Measurements from ENCODE around the gene EPS15. TPM values are rescaled to one million over a fixed set of nuclear protein-coding genes. Genes with fewer than 3 reads are reported as not detected.

EPS15 gene
- total RNA-seq, 1 experiment from 2014 or later: 48.7 TPM

- intact Hi-C loops (cut with micrococcal nuclease): no loop called here
- ChIA-PET CTCF (interaction anchor here (0.6 to 2.0 kb wide), 3 partner anchors 9 to 1706 kb away, joined by 3 to 16 read pairs (median 6); no protein-coding TSS in a partner anchor), POLR2A (no interaction called here)
- Mint-ChIP-seq H3K9me3 (ENCODE audit: unreplicated experiment) (peaks cover 4% of the 10 kb centered on the region), H3K27ac (ENCODE audit: low read depth, unreplicated experiment) (no peak overlapping the region), H3K4me1 (ENCODE audit: insufficient read depth, unreplicated experiment) (peaks cover 9% of the 10 kb centered on the region), H3K36me3 (ENCODE audit: insufficient read depth, unreplicated experiment) (no peaks in the 10 kb centered on the region), H3K4me3 (ENCODE audit: unreplicated experiment) (no peak overlapping the region), H3K27me3 (ENCODE audit: insufficient read depth, unreplicated experiment) (no peaks in the 10 kb centered on the region)
- no peak for TF ChIP-seq CTCF (IDR thresholded peaks at IDR 0.05; ENCODE audit: unreplicated experiment)
- no TSS peak for BruUV-seq (replicated peaks)
- DNase-seq (ENCODE audit: unreplicated experiment): no peak
Measured at GRCh38 chr1:51543858-51544257, 24.8 kb upstream of the EPS15 start.

GRCh38 chr1:51542158-51542953, 23.3 kb upstream of the EPS15 start:
- H3K27ac Mint-ChIP-seq (ENCODE audit: low read depth, unreplicated experiment): no peak overlapping the region
- H3K4me3 Mint-ChIP-seq (ENCODE audit: unreplicated experiment): no peak overlapping the region
- no TSS peak for BruUV-seq (replicated peaks)
- intact Hi-C loops (cut with micrococcal nuclease): no loop called here
- H3K36me3 Mint-ChIP-seq (ENCODE audit: insufficient read depth, unreplicated experiment): no peaks in the 10 kb centered on the region
- no peak for DNase-seq (ENCODE audit: unreplicated experiment)
- peaks cover 13% of the 10 kb centered on the region for H3K4me1 Mint-ChIP-seq (ENCODE audit: insufficient read depth, unreplicated experiment)
- CTCF ChIA-PET: no interaction called here
- TF ChIP-seq CTCF (IDR thresholded peaks at IDR 0.05; ENCODE audit: unreplicated experiment): no peak
- H3K27me3 Mint-ChIP-seq (ENCODE audit: insufficient read depth, unreplicated experiment): no peaks in the 10 kb centered on the region
- peaks cover 5% of the 10 kb centered on the region for H3K9me3 Mint-ChIP-seq (ENCODE audit: unreplicated experiment)
- POLR2A ChIA-PET: interaction anchor here (1.0 to 1.6 kb wide), 3 partner anchors 20 to 27 kb away, joined by 3 to 6 read pairs (median 3); no protein-coding TSS in a partner anchor

DNA sequence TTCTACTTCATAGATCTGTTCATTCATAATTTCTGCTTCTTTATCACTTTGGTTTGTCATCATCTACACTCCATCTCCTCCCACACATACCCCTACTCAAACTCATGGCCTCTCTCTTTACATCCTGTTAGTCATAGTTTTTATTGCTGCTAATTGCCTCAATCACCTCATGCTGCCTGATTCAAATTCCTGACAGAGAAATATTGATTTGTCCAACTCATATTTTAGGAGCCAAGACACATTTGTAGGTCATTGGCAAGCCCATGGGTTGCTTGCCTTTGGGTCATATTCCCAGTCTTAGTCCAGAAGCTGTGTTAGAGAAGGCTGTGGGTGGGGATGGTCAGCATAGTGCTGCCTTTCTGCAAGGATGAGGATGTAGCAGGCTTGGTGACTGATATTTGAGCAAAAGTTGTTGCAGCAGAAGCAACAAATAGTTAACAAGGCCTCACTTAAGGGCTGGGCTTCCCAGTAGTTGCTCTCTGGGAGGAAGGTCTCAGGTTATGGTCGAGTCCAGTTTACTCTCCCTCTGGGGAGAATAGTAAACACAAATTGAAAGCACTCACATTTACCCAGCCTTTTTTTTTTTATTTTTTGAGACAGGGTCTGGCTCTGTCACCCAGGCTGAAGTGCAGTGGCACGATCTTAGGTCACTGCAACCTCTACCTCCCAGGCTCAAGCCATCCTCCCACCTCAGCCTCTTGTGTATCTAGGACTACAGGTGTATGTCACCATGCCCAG, 22.4 kb upstream of the EPS15 start:
- CTCF ChIA-PET: no interaction called here
- intact Hi-C loops (cut with micrococcal nuclease): no loop called here
- no peak for TF ChIP-seq CTCF (IDR thresholded peaks at IDR 0.05; ENCODE audit: unreplicated experiment)
- peaks cover 13% of the 10 kb centered on the region for H3K4me1 Mint-ChIP-seq (ENCODE audit: insufficient read depth, unreplicated experiment)
- H3K36me3 Mint-ChIP-seq (ENCODE audit: insufficient read depth, unreplicated experiment): no peaks in the 10 kb centered on the region
- BruUV-seq (replicated peaks): TSS peak; percentile 55
- H3K4me3 Mint-ChIP-seq (ENCODE audit: unreplicated experiment): no peak overlapping the region
- no peak overlapping the region for H3K27ac Mint-ChIP-seq (ENCODE audit: low read depth, unreplicated experiment)
- H3K27me3 Mint-ChIP-seq (ENCODE audit: insufficient read depth, unreplicated experiment): no peaks in the 10 kb centered on the region
- DNase-seq (ENCODE audit: unreplicated experiment): peak; percentile 16
- H3K9me3 Mint-ChIP-seq (ENCODE audit: unreplicated experiment): peaks cover 5% of the 10 kb centered on the region
- POLR2A ChIA-PET: interaction anchor here (1.0 to 1.6 kb wide), 3 partner anchors 21 to 28 kb away, joined by 3 to 6 read pairs (median 3); no protein-coding TSS in a partner anchor

- H3K36me3 Mint-ChIP-seq (ENCODE audit: insufficient read depth, unreplicated experiment): no peaks in the 10 kb centered on the region
- no peaks in the 10 kb centered on the region for H3K27me3 Mint-ChIP-seq (ENCODE audit: insufficient read depth, unreplicated experiment)
- no peak overlapping the region for H3K27ac Mint-ChIP-seq (ENCODE audit: low read depth, unreplicated experiment)
- H3K9me3 Mint-ChIP-seq (ENCODE audit: unreplicated experiment): peaks cover 5% of the 10 kb centered on the region
- no TSS peak for BruUV-seq (replicated peaks)
- no peak for DNase-seq (ENCODE audit: unreplicated experiment)
- H3K4me3 Mint-ChIP-seq (ENCODE audit: unreplicated experiment): no peak overlapping the region
- peaks cover 13% of the 10 kb centered on the region for H3K4me1 Mint-ChIP-seq (ENCODE audit: insufficient read depth, unreplicated experiment)
- CTCF ChIA-PET: interaction anchor here (0.6 to 1.3 kb wide), 2 partner anchors 11 to 19 kb away, joined by 3 read pairs; no protein-coding TSS in a partner anchor
- intact Hi-C loops (cut with micrococcal nuclease): loop anchor here (10.0 kb wide), 1 partner anchor 77 kb away; the partner anchor contains the start of gene OSBPL9
- POLR2A ChIA-PET: interaction anchor here (0.6 to 1.1 kb wide), 2 partner anchors 19 to 185 kb away, joined by 3 read pairs; partner anchors contain the start of gene EPS15
- no peak for TF ChIP-seq CTCF (IDR thresholded peaks at IDR 0.05; ENCODE audit: unreplicated experiment)
Measured at GRCh38 chr1:51537568-51537967, 18.5 kb upstream of the EPS15 start.

Measured in MCF 10A (cell line).